ENCODE data around the gene SGPL1.

SGPL1 gene

DNA sequence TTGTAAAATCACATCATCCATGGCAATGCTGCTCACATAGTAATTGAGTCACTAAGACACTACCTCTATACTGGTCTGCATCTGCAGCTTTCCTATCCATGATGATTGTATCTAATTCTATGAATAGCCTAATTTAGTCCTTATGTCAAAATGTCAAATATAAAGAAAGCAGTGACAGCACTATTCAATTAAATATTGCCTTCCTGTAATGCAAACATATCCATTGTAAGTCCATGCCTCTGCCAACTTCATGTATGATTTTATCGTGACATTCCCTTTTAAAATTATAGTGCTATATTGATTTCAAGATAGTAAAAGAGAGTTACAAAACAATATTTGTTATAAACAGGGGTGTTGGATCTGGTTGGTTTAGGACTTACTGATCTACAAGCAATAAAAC is 4.8 kb upstream of the SGPL1 start:
- no peak for DNase-seq

DNA sequence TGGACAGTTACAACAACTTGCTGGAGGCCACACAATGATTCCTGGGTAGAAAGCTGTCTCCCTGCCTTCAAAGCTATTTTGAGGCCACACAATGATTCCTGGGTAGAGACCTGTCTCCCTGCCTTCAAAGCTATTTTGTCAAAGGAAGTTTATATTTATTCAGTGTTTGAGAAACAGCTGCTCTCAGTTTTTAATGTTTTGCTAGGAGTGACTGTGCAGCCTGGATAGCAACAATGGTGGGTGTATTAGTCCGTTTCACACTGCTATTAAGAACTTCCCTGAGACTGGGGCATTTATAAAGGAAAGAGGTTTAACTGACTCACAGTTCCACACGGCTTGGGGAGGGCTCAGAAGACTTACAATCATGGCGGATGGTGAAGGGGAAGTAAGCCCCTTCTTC is 3.9 kb upstream of the SGPL1 start:
- no peak for DNase-seq

DNA sequence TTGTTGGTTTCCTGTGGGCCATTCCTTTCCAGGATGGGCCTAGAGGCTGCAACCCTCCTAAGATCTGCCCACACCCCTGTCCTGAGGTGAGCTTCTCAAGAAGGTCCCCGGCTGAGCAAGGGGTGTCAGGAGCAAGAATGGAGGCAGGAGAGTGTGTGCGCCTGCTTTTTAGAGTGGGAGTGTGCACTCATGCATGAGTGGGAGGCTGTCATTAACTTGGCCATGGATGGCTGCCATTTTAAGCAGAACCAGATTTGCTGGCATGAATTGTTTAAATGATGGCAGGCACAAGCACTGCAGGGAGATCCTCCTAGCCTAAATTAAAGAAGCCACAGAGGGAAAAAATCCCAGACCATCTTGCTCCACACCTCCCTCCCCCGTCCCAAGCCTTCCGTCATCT is 2.9 kb upstream of the SGPL1 start:
- no peak for DNase-seq

DNA sequence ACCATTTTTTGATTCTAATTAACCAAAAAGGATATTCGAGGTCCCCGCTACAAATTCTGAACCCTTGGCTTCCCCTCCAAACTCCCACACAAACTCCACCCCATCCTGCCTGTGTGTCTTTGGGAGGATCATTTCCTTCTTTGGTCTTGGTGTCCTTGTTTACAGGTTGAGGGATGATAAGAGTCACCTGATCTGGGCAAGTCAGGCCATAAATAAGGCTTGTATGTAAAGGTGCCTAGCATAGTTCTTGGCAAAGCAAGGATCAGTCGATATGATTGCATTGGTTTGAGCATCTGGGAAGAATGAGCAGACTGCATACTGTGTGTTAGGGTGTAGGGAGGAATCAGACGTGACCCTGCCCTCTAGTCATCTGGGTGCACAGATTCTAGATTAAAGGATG is 1.6 kb upstream of the SGPL1 start:
- DNase-seq, result no peak

DNA sequence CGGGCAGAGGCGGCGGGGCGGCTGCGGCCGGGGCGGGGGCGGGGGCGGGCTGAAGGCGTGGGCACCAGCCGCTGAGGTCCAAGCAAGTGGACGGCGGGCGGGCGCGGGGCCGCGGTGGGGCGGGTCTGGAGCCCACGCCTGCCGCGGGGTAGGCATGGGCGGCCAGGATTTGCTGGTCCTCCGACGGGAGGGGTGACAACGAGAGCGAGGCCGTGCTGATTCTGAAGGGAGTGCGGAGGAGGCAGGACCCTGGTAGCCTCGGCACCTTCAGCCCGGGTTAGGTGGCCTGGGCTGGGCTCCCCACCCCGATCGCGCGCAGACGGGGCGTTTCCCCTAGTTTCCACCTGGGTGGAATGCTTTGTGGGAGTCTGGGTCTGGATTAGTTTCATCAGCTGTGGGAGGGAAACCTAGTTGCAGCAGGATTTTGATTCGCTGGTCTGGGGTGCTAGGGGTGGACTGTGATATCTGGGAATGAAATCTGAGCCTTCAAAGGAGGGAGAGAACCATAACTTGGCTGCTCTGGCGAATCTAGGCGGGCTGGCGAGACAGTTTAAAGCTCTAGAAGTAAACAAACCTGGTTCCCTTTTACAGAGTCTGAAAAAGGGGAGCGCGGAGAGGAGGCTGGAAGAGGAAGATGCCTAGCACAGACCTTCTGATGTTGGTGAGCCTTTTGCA is 609 bp downstream of the SGPL1 start:
- peak; percentile 29 to 39 for DNase-seq

DNA sequence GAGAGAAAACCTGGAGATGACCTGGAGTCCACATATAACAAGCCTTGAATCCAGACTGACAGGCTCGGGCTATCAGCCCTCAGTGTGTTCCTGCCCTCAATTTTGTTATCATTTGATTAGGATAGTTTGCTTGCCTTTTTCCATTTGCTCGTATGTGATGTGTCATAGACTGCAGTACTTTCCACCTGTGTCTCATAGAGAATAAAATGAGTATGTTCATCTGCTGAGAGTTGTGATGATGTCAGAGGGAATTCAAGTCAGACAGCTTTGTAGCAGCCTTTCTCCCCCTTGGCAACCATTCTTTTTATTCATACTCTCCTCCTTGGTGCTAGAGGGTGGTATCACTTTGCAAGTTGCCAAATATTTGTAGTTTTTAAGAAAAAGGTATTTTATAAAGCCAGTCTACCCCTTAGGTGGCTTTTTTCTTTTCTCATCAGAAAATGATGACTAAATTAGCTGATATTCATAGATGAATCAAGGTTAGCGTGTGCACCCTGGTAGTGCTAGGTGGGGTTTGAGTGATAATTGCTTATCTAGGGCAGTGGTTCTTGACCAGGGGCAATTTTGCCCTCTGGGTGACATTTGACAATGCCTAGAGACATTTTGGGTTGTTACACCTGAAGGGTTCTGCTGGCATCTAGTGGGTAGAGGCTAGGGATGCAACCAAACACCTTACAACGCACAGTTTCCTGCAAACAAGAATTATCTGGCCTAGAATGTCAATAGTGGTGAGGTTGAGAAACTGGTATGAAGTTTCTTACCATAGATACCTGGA is 5.4 kb downstream of the SGPL1 start:
- no peak for DNase-seq

DNA sequence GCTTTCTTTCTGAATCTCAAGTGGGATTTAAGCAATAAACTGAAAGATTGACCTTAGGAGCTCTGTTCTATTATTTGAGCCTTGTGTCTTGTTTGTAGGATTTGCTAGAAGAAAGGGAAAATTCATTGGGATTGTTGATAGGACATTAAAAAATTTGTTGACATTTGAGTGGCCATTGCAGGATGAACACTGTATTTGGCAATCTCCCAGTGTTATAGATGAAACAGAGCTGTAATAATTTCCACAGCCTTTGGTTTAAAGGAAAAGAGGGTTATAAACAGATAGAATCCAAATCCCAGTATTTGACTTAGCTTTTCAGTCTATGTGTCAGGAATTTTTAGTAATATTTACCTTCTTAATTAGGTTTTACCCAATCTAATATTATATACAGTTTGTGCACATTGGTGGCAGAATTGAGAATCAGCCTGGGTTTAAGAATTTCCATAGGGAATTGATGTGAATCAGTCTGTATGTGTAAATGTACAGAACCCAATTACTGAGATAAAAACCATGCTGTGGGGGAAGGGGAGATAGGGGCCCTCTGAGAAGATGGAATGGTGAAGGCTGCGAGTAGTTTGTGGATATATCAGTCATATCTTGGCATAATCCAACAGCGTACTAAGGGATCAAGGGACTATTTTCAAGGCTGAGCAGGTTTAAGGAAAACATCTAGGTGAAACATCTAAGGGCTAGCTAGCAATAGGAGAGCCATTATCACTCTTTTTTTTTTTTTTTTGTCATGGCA is 6.5 kb downstream of the SGPL1 start:
- DNase-seq, result no peak

DNA sequence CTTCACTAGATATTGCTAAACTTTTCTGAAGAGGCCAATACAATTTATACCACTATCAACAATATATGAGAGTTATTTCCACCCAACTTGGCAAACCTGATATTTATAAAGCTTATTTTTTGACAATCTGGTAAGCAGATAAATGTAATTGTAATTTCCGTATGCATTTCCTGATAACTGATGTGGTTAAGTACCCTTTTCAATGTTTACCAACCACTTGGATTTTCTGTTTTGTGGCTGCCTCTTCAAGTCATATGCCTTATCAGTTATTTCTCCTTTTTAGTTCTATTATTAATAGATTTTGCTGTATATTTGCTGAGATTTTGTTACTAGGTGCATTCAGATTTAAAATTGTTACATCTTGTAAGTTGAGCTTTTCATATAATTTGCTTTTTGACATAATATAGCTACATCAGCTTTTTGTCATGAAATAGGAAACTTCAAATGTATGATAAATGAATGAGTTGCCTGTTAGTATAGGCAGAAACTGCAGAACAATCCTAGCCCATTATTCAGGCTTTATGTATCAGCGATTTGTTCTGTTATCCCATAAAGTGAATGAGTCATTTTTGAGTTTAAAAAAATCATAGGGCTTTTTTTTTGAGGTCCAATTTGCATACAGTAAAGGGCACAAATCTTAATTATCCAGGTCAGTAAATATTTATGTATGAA is 11.5 kb downstream of the SGPL1 start:
- DNase-seq, result no peak

DNA sequence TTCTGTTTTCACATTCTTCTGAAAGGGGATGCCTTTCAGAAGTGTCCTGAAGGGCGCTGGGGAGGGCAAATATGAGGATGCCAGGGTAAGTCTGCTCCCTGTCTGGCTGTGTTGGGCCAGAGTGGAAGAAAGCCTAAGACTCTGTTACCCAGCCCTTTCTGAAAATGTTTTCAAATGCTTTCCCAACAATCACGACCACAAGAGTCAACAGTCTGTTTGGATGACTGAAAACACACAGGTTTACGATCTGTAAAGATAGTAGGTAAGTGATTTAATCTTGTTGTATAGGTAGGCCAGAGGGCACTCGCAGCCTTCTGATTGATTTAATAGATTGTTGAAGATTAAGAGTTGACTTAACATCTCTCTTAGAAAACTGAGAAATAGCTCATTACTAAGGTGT is 13.2 kb downstream of the SGPL1 start:
- no peak for DNase-seq

DNA sequence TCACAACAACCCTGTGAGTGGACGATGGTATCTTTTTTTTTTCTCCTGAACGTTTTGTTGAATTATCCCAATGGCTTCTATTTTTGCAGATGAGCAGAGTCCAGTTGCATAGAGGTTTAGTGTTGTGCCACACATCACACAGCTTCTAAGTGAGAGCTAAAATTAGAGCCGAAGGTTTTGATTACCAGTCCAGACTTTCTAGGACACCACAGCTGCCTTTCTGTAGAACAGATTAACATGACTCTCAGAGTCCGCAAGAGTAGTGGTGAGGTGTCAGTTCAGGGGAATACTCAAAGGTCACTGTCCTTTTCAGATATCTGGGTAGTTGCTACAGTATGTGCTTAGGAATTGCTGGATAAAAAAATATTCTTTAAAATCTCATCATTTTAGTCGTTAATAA is 13.8 kb downstream of the SGPL1 start:
- DNase-seq, result no peak

DNA sequence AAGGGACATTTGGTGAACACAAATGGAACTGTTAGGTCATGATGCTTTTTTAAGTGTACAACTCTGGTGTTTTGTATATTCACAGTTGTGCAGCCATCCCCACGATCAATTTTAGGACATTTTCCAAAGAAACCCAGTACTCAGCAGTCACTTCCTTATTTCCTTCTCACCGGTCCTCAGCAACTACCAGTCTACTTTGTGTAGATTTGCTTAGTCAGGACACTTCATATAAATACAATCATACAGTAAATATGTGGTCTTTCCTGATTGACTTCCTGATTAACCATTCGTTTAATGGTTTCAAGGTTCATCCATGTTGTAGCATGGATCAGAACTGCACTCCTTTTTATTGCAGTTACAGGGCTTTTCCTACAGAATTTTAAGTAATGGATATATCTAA is 14.4 kb downstream of the SGPL1 start:
- DNase-seq, result peak in 1 of 2 donors; percentile 10

DNA sequence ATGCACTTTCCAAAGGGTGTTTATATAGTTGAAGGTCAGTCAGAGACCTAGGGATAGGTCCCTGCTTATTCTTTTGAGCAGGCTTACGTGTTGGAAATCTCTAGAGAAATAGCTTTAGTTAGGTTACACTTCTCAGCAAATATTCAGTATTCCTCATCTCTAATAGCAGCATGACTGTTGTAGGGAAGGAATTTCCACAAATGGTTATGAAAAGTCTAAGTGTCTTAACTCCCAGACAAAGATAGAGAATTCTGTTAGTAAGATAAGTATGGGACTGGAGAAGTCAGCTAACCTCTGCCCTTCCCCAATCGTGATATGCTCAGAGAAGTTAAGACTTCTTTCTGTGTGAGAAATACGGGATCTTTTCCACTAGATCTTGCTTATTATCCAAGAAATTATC is 16.5 kb downstream of the SGPL1 start:
- DNase-seq, result no peak

DNA sequence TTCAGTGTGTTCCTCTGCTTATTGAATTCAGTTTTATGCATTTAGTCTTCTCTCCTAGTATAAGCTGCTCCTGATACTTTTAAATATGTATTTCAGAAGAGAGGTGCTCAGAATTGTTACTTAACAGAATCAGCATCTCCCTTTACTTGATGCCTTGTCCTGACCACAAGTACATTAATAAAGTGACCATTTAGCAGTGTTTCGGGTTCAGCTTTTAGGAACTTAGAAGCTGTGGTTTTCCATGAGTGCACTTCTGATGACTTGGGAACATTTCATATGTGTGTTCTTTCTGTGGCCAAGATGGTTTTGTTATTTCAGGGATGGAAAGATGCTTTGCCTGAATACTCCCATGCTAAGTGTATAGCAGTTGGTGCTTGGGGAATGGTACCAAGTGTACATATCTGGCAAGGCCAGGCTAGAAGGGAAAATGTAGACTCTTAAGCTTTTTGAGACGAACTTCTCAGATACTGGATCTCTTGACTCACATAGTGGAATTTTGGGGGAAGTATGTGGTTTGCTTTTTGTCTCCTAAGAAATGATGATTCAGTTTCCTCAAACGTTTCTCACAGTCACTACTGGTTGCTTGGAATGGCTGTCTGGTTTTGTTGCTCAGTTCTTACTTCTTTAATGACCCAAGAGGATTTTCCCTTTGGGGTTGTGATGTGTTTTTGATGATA is 17.2 kb downstream of the SGPL1 start:
- peak; percentile 74 to 81 for DNase-seq

DNA sequence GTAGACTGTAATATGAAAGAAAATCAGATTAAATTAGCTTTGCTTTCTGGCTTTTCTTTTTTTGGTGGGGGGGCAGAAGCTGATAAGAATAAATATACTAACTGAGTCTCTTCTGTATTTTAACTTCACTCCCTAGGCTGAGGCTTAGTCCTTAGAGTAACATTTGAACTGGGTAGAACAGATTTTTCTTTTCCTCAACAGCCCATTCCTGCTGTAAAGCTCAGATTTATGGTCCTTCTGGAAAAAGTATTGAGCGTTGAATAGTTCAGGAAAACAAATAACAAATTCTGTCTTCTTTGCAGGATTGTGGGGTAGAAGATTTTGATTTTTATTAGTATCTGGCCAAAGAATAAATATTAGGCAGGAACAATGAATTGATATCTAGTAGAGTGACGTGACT is 17.9 kb downstream of the SGPL1 start:
- no peak for DNase-seq

DNA sequence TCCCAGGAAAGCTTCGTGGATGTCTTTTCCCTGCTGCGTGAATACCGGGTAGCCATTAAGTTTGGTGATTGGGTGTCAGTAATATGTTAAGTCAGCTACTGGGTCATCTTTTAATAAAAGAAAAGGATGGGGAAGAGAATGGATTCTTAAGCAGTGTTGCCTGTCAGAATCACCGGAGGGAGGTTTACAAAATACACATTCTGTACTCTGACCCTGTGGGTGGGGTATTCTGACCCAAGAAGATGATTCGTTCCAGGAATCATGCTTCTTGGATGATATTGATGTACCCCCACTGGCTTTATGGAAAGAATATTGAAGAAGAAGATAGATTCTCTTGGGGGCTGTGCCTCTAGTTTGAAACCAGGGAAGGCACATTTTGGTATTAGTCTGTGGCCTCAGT is 18.3 kb downstream of the SGPL1 start:
- DNase-seq, result no peak

DNA sequence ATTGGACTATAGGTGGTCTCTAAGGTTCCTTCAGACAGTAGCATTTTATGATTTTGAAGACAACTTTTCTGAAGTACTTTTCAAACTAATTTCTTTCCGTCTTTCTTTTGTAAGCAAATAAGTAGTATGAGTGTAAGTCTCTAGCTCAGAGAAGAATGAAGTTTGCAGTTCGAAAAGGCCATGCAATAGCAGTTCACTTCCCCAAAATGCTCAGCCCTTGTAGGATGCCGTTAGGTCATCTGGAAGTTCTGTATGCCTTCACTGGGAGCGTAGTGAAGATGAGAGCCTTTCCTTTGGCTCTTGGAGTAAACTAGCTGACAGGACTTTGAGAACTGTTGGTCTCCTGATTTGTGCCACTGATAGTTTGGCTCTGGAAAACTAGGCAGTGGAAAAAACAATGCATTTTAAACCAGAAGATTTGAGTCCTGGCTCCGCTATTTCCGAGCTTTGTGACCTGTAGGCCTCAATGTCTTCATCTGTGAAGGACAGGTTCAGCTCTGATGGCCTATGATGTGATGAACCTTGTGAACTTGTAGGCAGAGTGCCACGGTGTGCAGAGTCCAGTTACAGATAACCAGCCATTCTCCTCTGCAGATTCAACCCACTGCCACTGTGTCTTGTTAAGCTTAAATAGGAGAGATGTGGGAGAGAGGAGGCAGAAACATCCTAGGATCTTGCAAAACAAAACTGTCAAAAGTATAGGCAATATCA is 18.8 kb downstream of the SGPL1 start:
- DNase-seq, result peak; percentile 66 to 74

DNA sequence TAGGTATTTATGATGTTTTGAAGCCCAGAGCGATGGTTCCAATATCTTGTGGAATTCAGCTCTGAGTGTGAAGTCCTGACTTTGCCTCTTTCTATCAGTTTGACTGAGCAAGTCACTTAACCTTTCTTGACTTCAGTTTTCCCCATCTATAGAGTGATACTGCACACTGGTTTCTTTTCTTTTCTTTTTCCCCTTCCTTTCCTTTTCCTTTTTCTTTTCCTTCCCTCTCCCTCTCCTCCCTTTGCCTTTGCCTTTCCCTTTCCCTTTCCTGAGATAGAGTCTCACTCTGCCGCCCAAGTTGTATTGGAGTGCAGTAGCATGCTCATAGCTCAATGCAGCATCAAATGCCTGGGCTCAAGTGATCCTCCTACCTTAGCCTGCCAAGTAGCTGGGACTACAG is 20.6 kb downstream of the SGPL1 start:
- DNase-seq, result no peak

DNA sequence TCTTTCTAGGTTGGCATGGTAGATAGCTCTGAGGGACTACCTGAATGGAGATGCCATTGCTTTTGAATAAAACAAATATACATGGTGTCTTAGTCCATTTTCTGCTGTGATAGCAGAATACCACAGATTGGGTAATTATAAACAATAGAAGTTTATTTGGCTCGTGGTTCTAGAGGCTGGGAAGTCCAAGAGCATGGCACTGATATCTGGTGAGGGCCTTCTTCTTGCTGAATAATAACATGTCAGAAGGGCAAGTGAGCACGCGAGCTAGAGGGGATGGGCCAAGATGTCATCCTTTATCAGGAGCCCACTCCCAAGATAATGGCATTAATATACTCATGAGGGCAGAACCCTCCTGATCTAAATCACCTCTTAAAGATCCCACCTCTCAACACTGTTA is 21.9 kb downstream of the SGPL1 start:
- DNase-seq, result no peak

DNA sequence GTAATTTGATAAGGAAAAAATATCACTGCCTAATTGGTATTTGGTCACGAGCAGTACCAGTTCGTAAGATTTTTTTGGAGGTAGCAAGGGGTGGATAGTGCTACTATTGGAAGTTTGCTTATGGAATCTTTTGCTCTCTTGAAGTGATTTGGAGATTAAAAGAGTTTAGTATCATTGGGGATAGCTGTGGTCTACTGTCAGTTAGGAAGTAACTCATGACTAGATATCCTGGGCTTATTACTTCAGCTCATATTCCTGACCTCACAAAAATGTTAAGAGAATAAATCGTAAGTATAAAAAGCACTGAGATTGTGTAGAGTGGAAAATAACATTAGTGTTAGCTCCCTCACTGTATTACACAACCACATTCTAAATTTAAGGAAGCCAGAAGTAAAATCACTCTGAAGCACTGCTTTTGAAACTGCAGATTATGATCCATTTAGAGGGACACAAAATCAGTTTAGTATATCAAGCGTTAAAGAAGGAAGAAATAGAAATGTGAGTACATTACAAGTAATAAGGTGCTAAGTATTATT is 22.6 kb downstream of the SGPL1 start:
- DNase-seq, result peak in 1 of 2 donors; percentile 28

DNA sequence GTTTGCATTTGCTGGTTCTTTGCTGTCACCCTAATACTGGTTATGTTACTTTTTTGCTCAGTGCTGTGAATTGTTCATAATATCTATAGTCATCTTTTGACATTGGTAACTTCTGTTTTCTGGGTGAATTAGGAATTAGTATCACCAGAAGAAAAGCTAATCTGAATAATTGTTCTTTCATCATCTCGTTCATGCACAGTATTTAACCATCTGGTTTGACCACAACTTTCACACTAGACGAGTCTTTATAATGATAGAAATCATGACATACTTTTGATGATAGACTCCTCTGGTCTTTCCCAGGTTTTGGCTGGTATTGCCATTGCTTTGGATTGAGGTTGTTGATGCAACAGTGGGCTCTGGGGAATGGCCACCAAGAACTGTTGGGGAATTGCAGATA is 25.1 kb downstream of the SGPL1 start:
- DNase-seq, result no peak

DNA sequence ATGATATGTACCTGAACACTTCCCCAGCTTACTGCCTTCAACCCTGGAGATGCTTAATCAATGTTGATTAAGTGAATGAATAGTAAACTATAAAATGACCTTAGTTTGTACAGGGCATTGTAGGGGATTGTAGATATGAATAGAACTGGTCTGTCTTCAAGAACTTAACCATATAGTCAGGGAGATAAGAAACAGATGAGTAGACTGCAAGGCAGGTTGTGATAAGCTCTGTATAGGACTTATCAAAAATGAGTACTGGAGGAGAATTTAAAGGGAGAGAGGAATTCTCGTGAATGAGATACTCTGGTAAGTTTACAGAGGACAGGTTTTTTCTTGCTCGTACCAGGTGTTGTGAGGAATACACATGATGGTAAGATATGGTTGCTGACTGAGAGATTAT is 27.6 kb downstream of the SGPL1 start:
- no peak for DNase-seq

Data from inflammatory macrophage (primary cell).